Endothelial cell of umbilical vein (primary cell): ENCODE measurements around the gene LRRK1. TPM values are rescaled to one million over a fixed set of nuclear protein-coding genes. Genes with fewer than 3 reads are reported as not detected.

Experiments used
- BruUV-seq: library from RNA; stranded (reverse); fragments of 400-500 nt; replicated peaks from 2 replicates; lab custom pipeline; 2021; lab: Mats Ljungman, UMichigan
- CTCF ChIA-PET: fragments of 300-600, 350-600 bp; sonication (Branson Sonifier 250); formaldehyde crosslinking; loops from one replicate; lab custom pipeline; 2021; ENCODE audit warnings: antibody characterized with exemption, inconsistent platforms; lab: Charles Lee
- POLR2A ChIA-PET: fragments of 300-600, 350-600 bp; sonication (Branson Sonifier 250); formaldehyde crosslinking; loops from one replicate; lab custom pipeline; 2021; ENCODE audit warnings: antibody characterized with exemption, inconsistent platforms; lab: Charles Lee
- DNase-seq: peaks from one replicate; pipeline ENCODE4 v3.0.0-alpha.2; 2011; ENCODE audit warnings: low read depth, low spot score
- FAIRE-seq: peaks from 2 replicates; lab custom pipeline; 2011; peaks lifted over from hg19 to GRCh38; lab: Jason Lieb, UNC
- H2AFZ ChIP-seq: 2 replicates; pipeline ENCODE4 v1.6.0; 2012; ENCODE audit warnings: low read depth, low read length, control low read depth, inconsistent platforms
- H3K27ac ChIP-seq: 2 replicates; pipeline ENCODE4 v1.5.1; 2011; ENCODE audit warnings: low read depth, mild to moderate bottlenecking, control low read depth, low read length, moderate library complexity; ENCODE audit not compliant: insufficient read depth
- H3K27me3 ChIP-seq, 2 experiments: 2 replicates each; pipeline versions ENCODE4 v1.6.0 to v1.6.1; 2011; ENCODE audit warnings: low read length in 2 of 2, mixed read lengths in 1 of 2; ENCODE audit not compliant: control insufficient read depth in 2 of 2, insufficient read depth in 2 of 2
- H3K36me3 ChIP-seq, 2 experiments: 2 replicates in 1 of 2; 3 replicates in 1 of 2; pipeline ENCODE4 v1.5.1; 2011; ENCODE audit warnings: low read length in 2 of 2, mild to moderate bottlenecking in 1 of 2, moderate library complexity in 1 of 2; ENCODE audit not compliant: control insufficient read depth in 2 of 2, insufficient read depth in 2 of 2; ENCODE audit errors: extremely low read depth in 1 of 2
- H3K4me1 ChIP-seq: 3 replicates; pipeline ENCODE4 v1.5.1; 2011; ENCODE audit warnings: mild to moderate bottlenecking, low read length; ENCODE audit not compliant: control insufficient read depth, insufficient read depth; ENCODE audit errors: extremely low read depth
- H3K4me2 ChIP-seq: 2 replicates; pipeline ENCODE4 v1.6.1; 2011; ENCODE audit warnings: low read length, control low read depth, mixed read lengths; ENCODE audit not compliant: insufficient read depth
- H3K4me3 ChIP-seq, 3 experiments: fragments of 200-600 bp in 1 of 3; sonication (generic), shearing (Covaris generic) in 1 of 3; replicated peaks in 1 of 3; 2 replicates each; pipeline ENCODE4 v1.5.1; 2011 to 2016; ENCODE audit warnings: control low read depth in 3 of 3, low read length in 3 of 3, mild to moderate bottlenecking in 2 of 3, inconsistent platforms in 1 of 3, low read depth in 1 of 3, moderate library complexity in 1 of 3; ENCODE audit not compliant: insufficient read depth in 1 of 3
- H3K79me2 ChIP-seq: 2 replicates; pipeline ENCODE4 v1.6.0; 2012; ENCODE audit warnings: low read length, inconsistent platforms; ENCODE audit not compliant: control insufficient read depth, insufficient read depth
- H3K9ac ChIP-seq: replicated peaks from 2 replicates; pipeline ENCODE3; 2011; ENCODE audit warnings: low read length, control low read depth; ENCODE audit not compliant: insufficient read depth; ENCODE audit errors: extremely low read depth
- H3K9me1 ChIP-seq: replicated peaks from 3 replicates; pipeline ENCODE4 v1.6.0; 2011; ENCODE audit warnings: mild to moderate bottlenecking, low read length; ENCODE audit not compliant: control insufficient read depth, insufficient read depth; ENCODE audit errors: extremely low read depth
- H3K9me3 ChIP-seq: replicated peaks from 2 replicates; pipeline ENCODE4 v1.5.1; 2012; ENCODE audit warnings: low read length, inconsistent platforms; ENCODE audit not compliant: control insufficient read depth, insufficient read depth
- H4K20me1 ChIP-seq: replicated peaks from 2 replicates; pipeline ENCODE3; 2011; ENCODE audit warnings: mild to moderate bottlenecking, low read length; ENCODE audit not compliant: control insufficient read depth, insufficient read depth; ENCODE audit errors: extremely low read depth
- EZH2 ChIP-seq: IDR thresholded peaks from 2 replicates; pipeline ENCODE4 v1.6.1; 2012; ENCODE audit warnings: borderline replicate concordance, low read depth, mild to moderate bottlenecking, moderate library complexity, low read length, inconsistent platforms; ENCODE audit not compliant: severe bottlenecking
- FOS ChIP-seq: IDR thresholded peaks from 2 replicates; pipeline ENCODE4 v1.6.1; 2011; ENCODE audit warnings: mild to moderate bottlenecking, low read length, moderate library complexity, borderline replicate concordance; ENCODE audit not compliant: insufficient read depth
- GATA2 ChIP-seq: IDR thresholded peaks from 2 replicates; pipeline ENCODE4 v1.7.0; 2011; ENCODE audit warnings: low read depth, mild to moderate bottlenecking, moderate library complexity, mixed read lengths, low read length; ENCODE audit not compliant: insufficient read length, insufficient read depth
- JUN ChIP-seq: IDR thresholded peaks from 2 replicates; pipeline ENCODE4 v1.6.1; 2011; ENCODE audit warnings: borderline replicate concordance, low read depth; ENCODE audit not compliant: insufficient read length, insufficient read depth
- MYC ChIP-seq: IDR thresholded peaks from one replicate; pipeline ENCODE4 v1.6.1; 2011; ENCODE audit warnings: mild to moderate bottlenecking, low read depth, low read length
- POLR2A ChIP-seq: IDR thresholded peaks from 2 replicates; pipeline ENCODE4 v1.6.1; 2012; ENCODE audit warnings: low read depth, mild to moderate bottlenecking, control low read depth, low read length
- POLR2AphosphoS5 ChIP-seq: IDR thresholded peaks from 2 replicates; pipeline ENCODE4 v1.6.1; 2012; ENCODE audit warnings: low read depth, mild to moderate bottlenecking, control low read depth, low read length, moderate library complexity; ENCODE audit not compliant: insufficient read depth
- dilution Hi-C: fragments of 300-500 bp; cut with MboI; formaldehyde crosslinking; loops from one replicate; pipeline ENCODE4 v1.15.0; 2019; ENCODE audit warnings: low sequenced_read_pairs; ENCODE audit not compliant: extremely low pct_ligation_motif_present
- intact Hi-C: fragments of 100-400 bp; cut with micrococcal nuclease; formaldehyde crosslinking; loops from one replicate; pipeline ENCODE4 v1.10.0; 2022
- polyA plus RNA-seq, 4 experiments: library from polyadenylated mRNA; depleted of rRNA in 3 of 4; stranded (reverse) in 3 of 4; unstranded in 1 of 4; fragments of >200 nt; gene quantifications; 2 replicates each; pipeline versions ENCODE4 v1.2.1 to v1.2.3, GENCODE V29; 2011 to 2012; ENCODE audit warnings: missing spikeins in 1 of 4
- total RNA-seq: library from RNA; stranded (reverse); gene quantifications from 2 replicates; pipeline ENCODE4 v1.2.3, GENCODE V29; 2021
- TF ChIP-seq, protein P1 (sequence below): IDR thresholded peaks from 2 replicates; pipeline ENCODE4 v1.6.1; 2011; ENCODE audit not compliant: insufficient read depth, insufficient read length
- TF ChIP-seq, protein P2 (sequence below), 2 donors: IDR thresholded peaks; 1 replicate in 1 of 2; 2 replicates in 1 of 2; pipeline ENCODE4 v1.5.1; 2011; ENCODE audit warnings: low read length in 2 of 2, mild to moderate bottlenecking in 2 of 2, moderate library complexity in 2 of 2, control low read depth in 1 of 2, inconsistent platforms in 1 of 2, low read depth in 1 of 2; ENCODE audit not compliant: insufficient read depth in 1 of 2; ENCODE audit errors: extremely low read depth in 1 of 2

Gene LRRK1
- total and polyA plus RNA-seq, 2 donors (not counting 3 experiments of a cell fraction or from before 2014, with no cell fraction given), result 11.0 to 22.1 TPM

DNA sequence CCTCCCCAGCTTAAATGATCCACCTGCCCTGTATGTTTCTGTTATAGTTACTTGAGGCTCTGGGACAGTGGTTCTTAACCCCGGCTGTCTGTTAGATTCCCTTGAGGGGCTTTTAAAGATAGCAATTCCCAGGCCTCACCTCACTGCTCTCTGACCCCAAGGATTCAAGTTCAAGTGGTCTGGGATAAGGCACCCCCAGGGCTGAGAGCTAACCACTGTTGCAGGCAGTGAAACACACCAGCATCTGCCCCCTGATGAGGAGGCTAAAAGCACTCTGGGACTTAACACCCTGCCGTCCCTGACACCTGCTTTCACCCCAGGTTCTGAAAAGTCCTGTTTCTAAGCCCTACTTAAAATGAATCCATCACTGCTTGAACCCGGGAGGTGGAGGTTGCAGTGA, 103.7 kb downstream of the LRRK1 start:
- TF ChIP-seq JUN (no peak), POLR2AphosphoS5 (no peak), MYC (no peak), FOS (no peak), POLR2A (no peak), EZH2 (no peak), GATA2 (no peak)
- TF ChIP-seq, protein P1, sequence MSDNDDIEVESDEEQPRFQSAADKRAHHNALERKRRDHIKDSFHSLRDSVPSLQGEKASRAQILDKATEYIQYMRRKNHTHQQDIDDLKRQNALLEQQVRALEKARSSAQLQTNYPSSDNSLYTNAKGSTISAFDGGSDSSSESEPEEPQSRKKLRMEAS, result no peak
- TF ChIP-seq, protein P2, sequence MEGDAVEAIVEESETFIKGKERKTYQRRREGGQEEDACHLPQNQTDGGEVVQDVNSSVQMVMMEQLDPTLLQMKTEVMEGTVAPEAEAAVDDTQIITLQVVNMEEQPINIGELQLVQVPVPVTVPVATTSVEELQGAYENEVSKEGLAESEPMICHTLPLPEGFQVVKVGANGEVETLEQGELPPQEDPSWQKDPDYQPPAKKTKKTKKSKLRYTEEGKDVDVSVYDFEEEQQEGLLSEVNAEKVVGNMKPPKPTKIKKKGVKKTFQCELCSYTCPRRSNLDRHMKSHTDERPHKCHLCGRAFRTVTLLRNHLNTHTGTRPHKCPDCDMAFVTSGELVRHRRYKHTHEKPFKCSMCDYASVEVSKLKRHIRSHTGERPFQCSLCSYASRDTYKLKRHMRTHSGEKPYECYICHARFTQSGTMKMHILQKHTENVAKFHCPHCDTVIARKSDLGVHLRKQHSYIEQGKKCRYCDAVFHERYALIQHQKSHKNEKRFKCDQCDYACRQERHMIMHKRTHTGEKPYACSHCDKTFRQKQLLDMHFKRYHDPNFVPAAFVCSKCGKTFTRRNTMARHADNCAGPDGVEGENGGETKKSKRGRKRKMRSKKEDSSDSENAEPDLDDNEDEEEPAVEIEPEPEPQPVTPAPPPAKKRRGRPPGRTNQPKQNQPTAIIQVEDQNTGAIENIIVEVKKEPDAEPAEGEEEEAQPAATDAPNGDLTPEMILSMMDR (IDR thresholded peaks at IDR 0.05; ENCODE audit: extremely low read depth in 1 of 2, insufficient read depth in 1 of 2, low read depth in 1 of 2, low read length in 2 of 2), result no peak
- DNase-seq (no peak), FAIRE-seq (no peak)
- peaks cover 0 to 14% of the 10 kb centered on the region in 2 experiments for H3K36me3 ChIP-seq
- H3K4me1 ChIP-seq, result no peaks in the 10 kb centered on the region
- no peaks in the 10 kb centered on the region for H3K9me1 ChIP-seq
- no peaks in the 10 kb centered on the region for H4K20me1 ChIP-seq
- POLR2A ChIA-PET, result no interaction called here
- H3K9ac ChIP-seq, result no peak overlapping the region
- no peaks in the 10 kb centered on the region for H3K79me2 ChIP-seq
- H3K4me2 ChIP-seq, result no peak overlapping the region
- no TSS peak for BruUV-seq
- dilution Hi-C loops, result no loop called here
- intact Hi-C loops, result no loop called here
- H2AFZ ChIP-seq, result no peak overlapping the region
- no peaks in the 10 kb centered on the region for H3K27me3 ChIP-seq
- no peaks in the 10 kb centered on the region for H3K9me3 ChIP-seq
- H3K27ac ChIP-seq, result no peak overlapping the region
- CTCF ChIA-PET, result interaction anchor here (1.1 to 6.1 kb wide), 3 partner anchors 9 to 14 kb away, joined by 4 to 34 read pairs (median 5); no protein-coding TSS in a partner anchor
- no peak overlapping the region for H3K4me3 ChIP-seq
